ENCODE measurements around the gene CARMIL1. TPM values are rescaled to one million over a fixed set of nuclear protein-coding genes. Genes with fewer than 3 reads are reported as not detected.

The CARMIL1 gene
- total and polyA plus RNA-seq, 4 donors: 22.3 to 33.9 (median 31.6) TPM

DNA sequence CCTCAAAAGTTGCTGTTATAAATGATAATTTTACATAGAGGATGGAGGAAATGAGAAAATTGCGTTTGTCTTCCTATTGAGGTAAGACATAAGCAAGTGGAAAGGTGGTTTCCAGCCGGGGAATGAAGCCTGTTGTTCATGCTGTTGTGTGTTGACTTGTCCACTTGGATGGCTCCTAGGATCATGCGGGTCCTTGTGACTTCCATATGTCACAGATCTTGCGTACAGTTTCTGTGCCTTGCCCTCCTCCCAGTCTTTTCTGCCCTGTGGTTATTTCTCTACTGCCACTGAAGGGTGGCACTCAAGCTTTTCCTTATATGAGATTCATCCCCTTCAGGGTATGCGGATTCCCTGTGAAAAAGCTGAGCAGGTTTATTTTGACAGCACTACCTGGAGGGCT is 116.6 kb downstream of the CARMIL1 start:
- ATAC-seq (ENCODE audit: low FRiP score): no peak
- peaks cover 6 to 12% of the 10 kb centered on the region in 2 donors for H3K4me1 ChIP-seq (ENCODE audit: control insufficient read depth in 1 of 2, insufficient read depth in 2 of 2, low read length in 2 of 2)
- no peak for DNase-seq
- intact Hi-C loops (cut with DNase I): no loop called here
- H3K27me3 ChIP-seq (ENCODE audit: control insufficient read depth in 1 of 2, insufficient read depth in 2 of 2, low read length in 1 of 2): no peaks in the 10 kb centered on the region
- 73 to 93% methylated on average over 5 of the region's 5 CpGs for WGBS, 2 donors
- no peak overlapping the region for H3K4me3 ChIP-seq (ENCODE audit: low read length in 2 of 2)
- no peaks in the 10 kb centered on the region for H3K9me3 ChIP-seq (ENCODE audit: control insufficient read depth, low read length)
- H3K27ac ChIP-seq (ENCODE audit: low read depth in 1 of 2, low read length in 2 of 2): no peak overlapping the region
- H3K36me3 ChIP-seq (ENCODE audit: control insufficient read depth in 1 of 2, insufficient read depth in 2 of 2, low read length in 1 of 2): no peaks in the 10 kb centered on the region

DNA sequence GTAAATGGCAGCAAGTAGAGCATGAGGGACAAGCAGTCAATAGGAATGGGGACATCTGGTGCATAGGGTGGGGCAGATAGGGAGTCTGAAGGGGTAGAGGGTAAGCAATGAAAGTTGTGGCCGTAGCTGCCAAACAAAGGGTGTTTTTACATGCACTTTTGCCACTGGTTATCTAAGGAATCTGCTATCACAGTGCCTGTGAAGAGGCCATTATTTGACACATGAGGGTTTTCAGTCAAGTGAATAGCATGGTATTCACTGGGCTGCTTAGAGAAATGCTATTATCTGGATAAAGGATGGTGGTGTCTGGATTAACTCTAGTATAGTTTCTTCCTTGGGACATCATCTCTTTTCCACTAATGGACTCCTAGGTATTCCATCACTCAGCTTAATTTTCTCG is 118.2 kb downstream of the CARMIL1 start:
- ATAC-seq (ENCODE audit: low FRiP score) (no peak), DNase-seq (no peak)
- Histone ChIP-seq H3K27ac (ENCODE audit: low read depth in 1 of 2, low read length in 2 of 2) (no peak overlapping the region), H3K36me3 (ENCODE audit: control insufficient read depth in 1 of 2, insufficient read depth in 2 of 2, low read length in 1 of 2) (no peaks in the 10 kb centered on the region), H3K9me3 (ENCODE audit: control insufficient read depth, low read length) (no peaks in the 10 kb centered on the region), H3K4me1 (ENCODE audit: control insufficient read depth in 1 of 2, insufficient read depth in 2 of 2, low read length in 2 of 2) (peaks cover 5 to 12% of the 10 kb centered on the region in 2 donors), H3K27me3 (ENCODE audit: control insufficient read depth in 1 of 2, insufficient read depth in 2 of 2, low read length in 1 of 2) (no peaks in the 10 kb centered on the region), H3K4me3 (ENCODE audit: low read length in 2 of 2) (no peak overlapping the region)
- 94 to 98% methylated on average over 2 of the region's 2 CpGs for WGBS, 2 donors
- intact Hi-C loops (cut with DNase I): no loop called here

DNA sequence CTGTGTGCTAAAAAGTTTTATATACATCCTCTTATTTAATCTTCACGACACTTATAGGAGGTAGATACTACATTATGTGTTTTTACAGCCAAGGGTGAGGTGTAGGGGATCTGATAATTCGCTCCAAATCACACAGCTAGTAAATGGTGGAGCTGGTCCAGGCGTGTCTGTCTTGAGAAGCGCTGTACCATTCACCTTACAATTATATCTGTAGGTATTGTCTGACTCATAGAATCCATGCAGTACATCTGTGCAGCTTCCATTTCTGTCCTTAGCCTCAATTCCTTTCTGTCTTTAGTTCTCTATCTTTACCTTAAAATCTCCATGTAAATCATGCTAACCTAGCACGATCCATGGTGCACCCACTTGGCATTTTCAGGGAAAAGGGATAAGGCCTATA is 120.7 kb downstream of the CARMIL1 start:
- ATAC-seq (ENCODE audit: low FRiP score): no peak
- H3K27ac ChIP-seq (ENCODE audit: low read depth in 1 of 2, low read length in 2 of 2): no peak overlapping the region
- H3K4me1 ChIP-seq (ENCODE audit: control insufficient read depth in 1 of 2, insufficient read depth in 2 of 2, low read length in 2 of 2): peaks cover 4 to 8% of the 10 kb centered on the region in 2 donors
- DNase-seq: no peak
- H3K36me3 ChIP-seq (ENCODE audit: control insufficient read depth in 1 of 2, insufficient read depth in 2 of 2, low read length in 1 of 2): no peaks in the 10 kb centered on the region
- intact Hi-C loops (cut with DNase I): no loop called here
- H3K4me3 ChIP-seq (ENCODE audit: low read length in 2 of 2): no peak overlapping the region
- H3K9me3 ChIP-seq (ENCODE audit: control insufficient read depth, low read length): no peaks in the 10 kb centered on the region
- 93 to 97% methylated on average over 5 of the region's 5 CpGs for WGBS, 2 donors
- H3K27me3 ChIP-seq (ENCODE audit: control insufficient read depth in 1 of 2, insufficient read depth in 2 of 2, low read length in 1 of 2): no peaks in the 10 kb centered on the region

DNA sequence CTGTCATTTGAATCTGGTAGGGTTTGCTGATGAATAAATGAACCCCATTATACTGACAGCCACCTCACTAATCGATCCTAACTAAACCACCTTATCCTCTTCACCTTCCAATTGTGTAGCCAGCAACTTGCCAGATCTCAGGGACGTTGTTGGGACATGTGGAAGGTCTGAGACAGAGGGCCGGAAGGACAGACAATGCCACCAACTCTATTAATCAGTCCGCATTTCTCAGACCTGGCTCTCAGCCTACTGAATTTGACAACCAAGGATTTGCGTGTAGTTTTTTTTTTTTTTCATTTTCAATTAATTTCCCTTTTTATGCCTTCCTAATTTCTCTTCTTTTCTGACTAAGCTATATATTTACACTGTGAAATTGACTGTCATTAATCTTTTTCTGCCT is 122.5 kb downstream of the CARMIL1 start:
- no peaks in the 10 kb centered on the region for H3K27me3 ChIP-seq (ENCODE audit: control insufficient read depth in 1 of 2, insufficient read depth in 2 of 2, low read length in 1 of 2)
- H3K4me1 ChIP-seq (ENCODE audit: control insufficient read depth in 1 of 2, insufficient read depth in 2 of 2, low read length in 2 of 2): peaks cover 3 to 8% of the 10 kb centered on the region in 2 donors
- H3K27ac ChIP-seq (ENCODE audit: low read depth in 1 of 2, low read length in 2 of 2): no peak overlapping the region
- no peaks in the 10 kb centered on the region for H3K9me3 ChIP-seq (ENCODE audit: control insufficient read depth, low read length)
- 90 to 94% methylated on average over 5 of the region's 5 CpGs for WGBS, 2 donors
- intact Hi-C loops (cut with DNase I): no loop called here
- H3K4me3 ChIP-seq (ENCODE audit: low read length in 2 of 2): no peak overlapping the region
- no peak for ATAC-seq (ENCODE audit: low FRiP score)
- H3K36me3 ChIP-seq (ENCODE audit: control insufficient read depth in 1 of 2, insufficient read depth in 2 of 2, low read length in 1 of 2): no peaks in the 10 kb centered on the region
- DNase-seq: no peak

DNA sequence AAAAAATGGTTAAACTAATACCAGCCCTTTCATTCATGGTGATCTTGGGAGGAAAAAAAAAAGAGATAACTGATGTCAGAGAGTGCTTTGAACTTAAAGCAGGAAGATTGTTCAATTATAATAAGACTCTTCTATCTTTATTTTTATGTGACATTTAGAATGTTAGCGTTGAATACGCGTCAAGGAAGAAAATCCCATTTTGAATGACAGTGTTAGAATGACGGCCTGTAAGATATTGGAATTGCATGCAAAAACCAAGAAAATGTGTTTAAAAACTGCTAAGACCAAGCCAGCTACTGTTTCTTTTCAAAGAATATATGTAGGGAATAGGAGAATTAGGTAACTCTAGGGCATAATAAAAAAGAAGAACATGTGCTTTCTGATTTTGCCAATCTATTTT is 123.0 kb downstream of the CARMIL1 start:
- intact Hi-C loops (cut with DNase I): no loop called here
- no peak overlapping the region for H3K27ac ChIP-seq (ENCODE audit: low read depth in 1 of 2, low read length in 2 of 2)
- no peaks in the 10 kb centered on the region for H3K27me3 ChIP-seq (ENCODE audit: control insufficient read depth in 1 of 2, insufficient read depth in 2 of 2, low read length in 1 of 2)
- H3K9me3 ChIP-seq (ENCODE audit: control insufficient read depth, low read length): no peaks in the 10 kb centered on the region
- H3K4me3 ChIP-seq (ENCODE audit: low read length in 2 of 2): no peak overlapping the region
- WGBS, 2 donors: 73 to 98% methylated on average over 4 of the region's 4 CpGs
- H3K36me3 ChIP-seq (ENCODE audit: control insufficient read depth in 1 of 2, insufficient read depth in 2 of 2, low read length in 1 of 2): no peaks in the 10 kb centered on the region
- ATAC-seq (ENCODE audit: low FRiP score): no peak
- DNase-seq: no peak
- peaks cover 6 to 7% of the 10 kb centered on the region in 2 donors for H3K4me1 ChIP-seq (ENCODE audit: control insufficient read depth in 1 of 2, insufficient read depth in 2 of 2, low read length in 2 of 2)

DNA sequence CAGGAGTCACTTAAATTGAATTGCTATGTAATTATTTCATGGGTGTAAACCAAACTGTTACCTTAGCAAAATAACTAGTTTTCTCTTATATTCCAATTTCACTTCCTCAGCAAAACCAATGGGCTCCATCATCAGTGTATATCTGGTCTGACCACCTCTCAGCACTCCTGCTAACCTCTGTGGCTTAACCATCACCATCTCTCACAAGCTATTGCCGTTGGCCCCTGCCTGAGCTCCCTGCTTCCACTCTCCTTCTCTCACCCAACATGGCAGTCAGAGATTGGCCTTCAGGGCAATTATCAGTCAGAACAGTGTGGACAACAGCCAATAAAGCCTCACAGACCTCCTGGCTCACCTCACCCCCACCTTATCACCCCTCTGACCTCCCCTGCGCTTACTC is 124.0 kb downstream of the CARMIL1 start:
- intact Hi-C loops (cut with DNase I): no loop called here
- no peak for DNase-seq
- no peaks in the 10 kb centered on the region for H3K36me3 ChIP-seq (ENCODE audit: control insufficient read depth in 1 of 2, insufficient read depth in 2 of 2, low read length in 1 of 2)
- H3K4me1 ChIP-seq (ENCODE audit: control insufficient read depth in 1 of 2, insufficient read depth in 2 of 2, low read length in 2 of 2): peaks cover 4 to 5% of the 10 kb centered on the region in 2 donors
- ATAC-seq (ENCODE audit: low FRiP score): no peak
- no peaks in the 10 kb centered on the region for H3K9me3 ChIP-seq (ENCODE audit: control insufficient read depth, low read length)
- WGBS, 2 donors: 97 to 99% methylated on average over 2 of the region's 2 CpGs
- H3K27ac ChIP-seq (ENCODE audit: low read depth in 1 of 2, low read length in 2 of 2): no peak overlapping the region
- H3K27me3 ChIP-seq (ENCODE audit: control insufficient read depth in 1 of 2, insufficient read depth in 2 of 2, low read length in 1 of 2): no peaks in the 10 kb centered on the region
- no peak overlapping the region for H3K4me3 ChIP-seq (ENCODE audit: low read length in 2 of 2)

DNA sequence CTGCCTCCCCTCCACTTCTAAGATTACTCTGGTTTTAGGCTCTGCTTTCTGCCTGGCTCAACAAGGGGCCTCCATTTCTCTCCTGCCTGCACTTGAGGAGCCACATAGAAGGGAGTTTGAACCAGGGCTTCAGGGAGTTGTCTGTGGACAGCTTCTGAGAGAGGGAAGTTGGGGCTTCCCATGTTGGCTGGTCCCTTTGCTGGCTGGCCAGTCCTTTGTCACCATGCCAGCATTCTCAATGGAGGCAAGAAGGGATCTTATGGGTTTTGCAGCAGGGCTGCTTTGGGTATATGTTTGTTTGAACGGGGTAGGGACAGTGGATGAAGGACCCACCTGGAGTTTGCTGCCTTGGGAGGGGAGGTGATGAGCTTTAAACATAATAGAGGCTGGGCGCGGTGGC is 124.9 kb downstream of the CARMIL1 start:
- WGBS, 2 donors: 97 to 100% methylated on average over 3 of the region's 3 CpGs
- H3K36me3 ChIP-seq (ENCODE audit: control insufficient read depth in 1 of 2, insufficient read depth in 2 of 2, low read length in 1 of 2): no peaks in the 10 kb centered on the region
- H3K27ac ChIP-seq (ENCODE audit: low read depth in 1 of 2, low read length in 2 of 2): no peak overlapping the region
- DNase-seq (peak in 1 of 2 donors; percentile 50), ATAC-seq (ENCODE audit: low FRiP score) (no peak)
- no peak overlapping the region for H3K4me3 ChIP-seq (ENCODE audit: low read length in 2 of 2)
- H3K9me3 ChIP-seq (ENCODE audit: control insufficient read depth, low read length): no peaks in the 10 kb centered on the region
- peaks cover 4 to 5% of the 10 kb centered on the region in 2 donors for H3K4me1 ChIP-seq (ENCODE audit: control insufficient read depth in 1 of 2, insufficient read depth in 2 of 2, low read length in 2 of 2)
- intact Hi-C loops (cut with DNase I): no loop called here
- no peaks in the 10 kb centered on the region for H3K27me3 ChIP-seq (ENCODE audit: control insufficient read depth in 1 of 2, insufficient read depth in 2 of 2, low read length in 1 of 2)

DNA sequence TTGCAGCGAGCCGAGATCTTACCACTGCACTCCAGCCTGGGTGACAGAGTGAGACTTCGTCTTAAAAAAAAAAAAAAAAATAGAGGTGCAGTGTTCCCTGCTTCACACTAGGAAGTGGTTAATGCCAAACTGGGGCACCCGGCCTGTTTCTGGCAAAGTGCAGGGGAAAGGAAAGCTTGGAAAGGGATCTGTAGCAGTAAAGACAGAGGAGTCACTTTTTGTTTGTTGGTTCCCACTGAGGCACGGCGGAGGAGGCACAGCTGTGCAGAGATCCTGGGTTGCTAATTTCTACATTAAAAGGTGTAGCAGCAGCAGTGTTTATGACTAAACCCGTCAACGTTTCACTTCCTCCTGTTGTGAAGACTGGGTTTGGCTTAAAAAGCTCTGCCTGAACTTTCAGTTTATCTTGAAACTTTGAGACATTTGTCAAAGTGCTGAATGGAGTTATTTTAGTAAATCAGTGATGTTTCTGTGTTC is 125.6 kb downstream of the CARMIL1 start:
- ATAC-seq (ENCODE audit: low FRiP score) (no peak), DNase-seq (peak in 1 of 2 donors; percentile 66)
- Histone ChIP-seq H3K9me3 (ENCODE audit: control insufficient read depth, low read length) (no peaks in the 10 kb centered on the region), H3K4me1 (ENCODE audit: control insufficient read depth in 1 of 2, insufficient read depth in 2 of 2, low read length in 2 of 2) (peaks cover 4 to 5% of the 10 kb centered on the region in 2 donors), H3K27me3 (ENCODE audit: control insufficient read depth in 1 of 2, insufficient read depth in 2 of 2, low read length in 1 of 2) (no peaks in the 10 kb centered on the region), H3K36me3 (ENCODE audit: control insufficient read depth in 1 of 2, insufficient read depth in 2 of 2, low read length in 1 of 2) (no peaks in the 10 kb centered on the region), H3K27ac (ENCODE audit: low read depth in 1 of 2, low read length in 2 of 2) (no peak overlapping the region), H3K4me3 (ENCODE audit: low read length in 2 of 2) (peak overlapping the region in 1 of 2 donors; percentile 32)
- intact Hi-C loops (cut with DNase I): no loop called here
- WGBS, 2 donors: 22 to 50% methylated on average over 8 of the region's 8 CpGs

DNA sequence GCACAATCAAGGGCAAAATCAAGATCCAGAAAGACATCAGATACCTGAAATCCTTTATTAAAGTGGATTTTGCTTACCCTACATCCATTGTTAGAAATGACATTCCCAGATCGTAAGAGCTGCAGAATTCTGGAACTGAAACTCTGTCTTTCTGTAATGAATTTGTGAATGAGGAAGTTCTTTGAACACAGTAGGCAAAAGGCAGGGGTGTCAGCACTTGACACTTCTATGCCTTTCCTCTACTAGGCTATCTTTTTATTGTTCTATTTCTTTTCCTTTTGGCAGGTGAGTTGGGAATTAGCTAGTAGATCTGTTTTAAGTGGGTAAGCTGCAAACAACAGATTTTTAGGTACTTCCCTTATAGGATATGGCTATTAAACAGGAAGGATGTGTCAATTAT is 126.3 kb downstream of the CARMIL1 start:
- no peaks in the 10 kb centered on the region for H3K36me3 ChIP-seq (ENCODE audit: control insufficient read depth in 1 of 2, insufficient read depth in 2 of 2, low read length in 1 of 2)
- H3K9me3 ChIP-seq (ENCODE audit: control insufficient read depth, low read length): no peaks in the 10 kb centered on the region
- DNase-seq (no peak), ATAC-seq (ENCODE audit: low FRiP score) (no peak)
- no peak overlapping the region for H3K27ac ChIP-seq (ENCODE audit: low read depth in 1 of 2, low read length in 2 of 2)
- peaks cover 0 to 4% of the 10 kb centered on the region in 2 donors for H3K4me1 ChIP-seq (ENCODE audit: control insufficient read depth in 1 of 2, insufficient read depth in 2 of 2, low read length in 2 of 2)
- no peaks in the 10 kb centered on the region for H3K27me3 ChIP-seq (ENCODE audit: control insufficient read depth in 1 of 2, insufficient read depth in 2 of 2, low read length in 1 of 2)
- intact Hi-C loops (cut with DNase I): no loop called here
- WGBS, 2 donors: 12 to 22% methylated on average over 1 of the region's 1 CpG
- no peak overlapping the region for H3K4me3 ChIP-seq (ENCODE audit: low read length in 2 of 2)

Data from aorta (tissue), 5 donors.